ENCODE data around the gene LMOD3.

GRCh38 chr3:69096299-69096698 lies 26.1 kb downstream of the LMOD3 start:
- TF ChIP-seq CTCF (IDR thresholded peaks at IDR 0.05; ENCODE audit: insufficient read depth, low read length) (no peak), GABPA (IDR thresholded peaks at IDR 0.05; ENCODE audit: low read depth) (no peak), SPI1 (IDR thresholded peaks at IDR 0.05; ENCODE audit: borderline replicate concordance, low read depth) (no peak), REST (IDR thresholded peaks at IDR 0.05; ENCODE audit: insufficient replicate concordance, low read depth) (no peak)
